ENCODE results near the gene CCDC192.

Gene CCDC192

GRCh38 chr5:127884416-127884815 is 181.2 kb downstream of the CCDC192 start:
- no peak for DNase-seq (ENCODE audit: low spot score)

GRCh38 chr5:127885176-127885575 is 182.0 kb downstream of the CCDC192 start:
- DNase-seq (ENCODE audit: low spot score), result no peak

DNA sequence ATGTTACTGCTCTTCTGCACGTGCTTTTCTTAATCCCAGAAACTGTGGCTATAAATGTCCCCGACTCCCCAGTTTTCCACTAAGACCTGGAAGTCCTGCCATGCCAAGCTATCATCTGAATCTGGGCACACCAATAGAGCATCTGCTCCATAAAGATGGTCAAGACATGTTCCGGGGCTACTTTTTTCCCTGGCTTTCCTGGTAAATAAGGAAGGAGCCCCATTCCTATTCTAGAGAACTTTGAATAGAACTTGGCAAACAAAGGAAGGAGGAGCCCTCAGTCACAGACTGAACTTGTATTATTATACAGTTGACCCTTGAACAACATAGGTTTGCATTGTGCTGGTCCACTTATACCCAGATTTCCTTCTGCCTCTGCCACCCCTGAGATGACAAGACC is 182.9 kb downstream of the CCDC192 start:
- no peak for DNase-seq (ENCODE audit: low spot score)

DNA sequence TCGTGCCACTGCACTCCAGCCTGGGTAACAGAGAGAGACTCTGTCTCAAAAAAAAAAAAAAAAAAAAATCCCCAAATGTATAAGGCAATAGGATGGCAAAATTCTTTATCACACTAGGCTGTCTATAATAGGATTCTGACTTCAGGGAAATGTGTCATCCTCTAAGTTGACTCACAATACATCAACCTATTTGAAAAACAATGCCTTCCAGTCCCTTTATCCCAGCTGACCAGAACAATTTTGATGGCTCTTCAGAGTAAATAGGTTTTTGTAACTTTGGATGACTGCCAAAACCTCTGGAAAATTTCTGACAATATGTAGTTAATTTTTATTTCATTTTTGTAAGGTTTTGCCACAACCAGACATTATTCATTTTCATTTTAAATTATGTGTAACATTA is 184.1 kb downstream of the CCDC192 start:
- no peak for DNase-seq (ENCODE audit: low spot score)

DNA sequence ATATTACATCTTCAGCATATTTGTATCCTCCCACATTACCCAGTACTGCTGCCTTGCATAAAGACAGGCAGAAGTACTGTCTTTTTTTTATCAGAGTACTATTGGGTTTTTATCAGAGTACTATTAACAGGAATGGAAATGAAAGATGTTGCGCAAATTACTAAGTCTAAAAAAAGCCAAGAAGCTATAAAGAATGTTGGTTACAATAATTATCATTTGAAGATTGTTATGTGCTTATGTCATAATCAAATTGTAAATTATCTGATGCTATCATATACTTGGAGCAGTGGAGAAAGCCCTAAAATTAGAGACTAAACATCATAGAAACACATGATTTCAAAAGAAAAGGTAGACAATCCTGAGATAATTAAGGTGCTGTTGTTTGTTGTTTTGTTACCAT is 188.8 kb downstream of the CCDC192 start:
- no peak for DNase-seq (ENCODE audit: low spot score)

GRCh38 chr5:127892467-127893207 is 189.4 kb downstream of the CCDC192 start:
- no peak for DNase-seq (ENCODE audit: low spot score)

DNA sequence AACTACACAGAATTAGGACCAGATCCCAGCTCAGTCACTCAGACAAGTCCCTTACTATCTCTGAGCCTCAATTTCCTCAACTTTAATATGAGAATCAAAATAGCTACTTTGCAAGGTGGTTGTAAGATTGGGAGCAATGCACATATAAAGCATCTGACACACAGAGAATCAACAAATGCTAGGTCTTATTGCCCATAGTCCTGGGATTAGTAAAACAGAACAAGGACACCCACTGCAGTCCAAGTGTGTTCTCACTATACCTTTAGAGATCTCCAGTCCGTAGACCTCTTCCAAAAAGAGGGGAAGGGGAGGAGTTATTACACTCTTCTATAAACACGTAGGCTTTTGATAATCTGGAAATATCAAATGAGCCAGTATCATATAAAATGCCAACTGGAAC is 190.0 kb downstream of the CCDC192 start:
- DNase-seq (ENCODE audit: low spot score), result no peak

DNA sequence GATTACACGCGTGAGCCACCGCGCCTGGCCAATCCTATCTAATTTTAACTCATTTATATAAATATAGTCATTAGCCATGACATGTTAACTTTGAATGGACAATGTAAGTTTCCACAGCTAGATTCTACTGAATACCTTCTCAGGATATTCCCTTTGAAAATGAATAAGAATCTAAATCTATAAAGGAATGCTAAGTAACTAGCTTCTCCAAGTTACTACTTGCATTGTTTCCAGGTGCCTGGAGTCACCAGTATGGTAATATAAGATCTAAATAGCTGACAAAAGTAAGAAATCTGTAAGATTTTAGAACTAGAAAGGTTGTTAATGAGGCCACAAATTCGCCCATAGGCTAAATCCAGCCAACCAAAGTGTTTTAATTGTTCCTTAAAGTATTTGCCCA is 191.3 kb downstream of the CCDC192 start:
- no peak for DNase-seq (ENCODE audit: low spot score)

- DNase-seq (ENCODE audit: low spot score), result no peak
Observed at GRCh38 chr5:127898551-127899213, 195.5 kb downstream of the CCDC192 start.

- DNase-seq (ENCODE audit: low spot score), result no peak
Observed at GRCh38 chr5:127899214-127899610, 196.0 kb downstream of the CCDC192 start.

DNA sequence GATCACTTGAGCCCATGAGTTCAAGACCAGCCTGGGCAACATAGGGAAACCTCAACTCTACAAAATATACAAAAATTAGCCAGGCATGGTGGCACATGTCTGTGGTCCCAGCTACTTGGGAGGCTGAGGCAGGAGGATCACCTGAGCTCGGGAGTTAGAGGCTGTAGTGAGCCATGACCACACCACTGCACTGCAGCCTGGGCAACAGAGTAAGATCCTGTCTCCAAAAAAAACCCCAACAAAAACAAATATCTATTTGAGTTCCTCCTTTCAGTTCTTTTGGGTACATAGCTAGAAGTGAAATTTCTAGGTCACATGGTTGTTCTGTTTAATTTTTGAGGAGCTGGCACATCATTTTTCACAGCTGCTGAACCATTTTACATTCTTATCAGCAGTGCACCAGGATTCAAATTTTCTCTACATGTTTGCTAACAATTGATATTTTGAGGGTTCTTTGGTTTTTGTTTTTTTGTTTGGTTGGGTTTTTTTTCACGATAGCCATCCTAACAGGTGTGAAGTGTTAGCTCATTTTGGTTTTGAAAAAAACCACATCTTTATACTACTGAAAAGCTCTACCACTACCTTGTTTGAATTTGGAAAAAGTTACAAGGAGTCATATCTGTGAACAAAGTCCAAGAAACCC is 203.5 kb downstream of the CCDC192 start:
- DNase-seq (ENCODE audit: low spot score), result no peak

DNA sequence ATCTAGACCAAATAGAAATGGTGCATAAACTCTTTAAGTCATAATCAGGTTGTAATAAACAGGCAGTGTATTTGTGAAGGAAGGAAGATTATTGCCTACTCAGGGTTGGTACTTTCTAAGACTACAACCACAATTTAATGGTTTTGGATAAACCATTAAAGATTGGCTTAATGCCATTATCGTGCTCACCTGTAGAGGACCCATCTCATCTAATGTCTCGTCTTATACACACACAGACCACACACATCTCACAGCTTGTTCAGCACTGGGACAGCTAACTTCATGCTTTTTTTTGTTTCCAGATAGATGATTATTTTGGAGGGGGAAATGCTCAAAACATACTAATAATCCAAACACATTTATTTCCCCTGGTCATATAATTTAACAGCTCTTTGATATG is 204.7 kb downstream of the CCDC192 start:
- DNase-seq (ENCODE audit: low spot score), result peak; percentile 9

DNA sequence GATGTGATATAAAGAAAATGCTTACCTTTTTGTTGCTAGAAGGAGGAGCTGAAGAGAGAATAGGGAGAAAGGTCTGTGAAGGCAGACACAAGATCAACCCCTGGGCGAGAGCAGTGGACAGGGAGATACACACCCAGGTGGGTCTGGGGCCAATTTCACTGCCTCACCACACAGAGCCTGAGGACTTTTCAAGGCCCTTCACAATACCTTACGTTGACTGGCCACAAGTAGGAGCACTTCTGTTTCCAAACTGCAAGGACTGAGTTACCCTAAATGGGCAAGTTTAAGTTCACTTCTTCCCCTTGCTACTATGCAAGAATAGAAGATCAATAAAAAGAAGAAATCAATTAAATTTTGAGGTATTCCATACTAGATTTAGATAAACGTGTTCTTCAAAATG is 205.9 kb downstream of the CCDC192 start:
- DNase-seq (ENCODE audit: low spot score), result peak; percentile 63

DNA sequence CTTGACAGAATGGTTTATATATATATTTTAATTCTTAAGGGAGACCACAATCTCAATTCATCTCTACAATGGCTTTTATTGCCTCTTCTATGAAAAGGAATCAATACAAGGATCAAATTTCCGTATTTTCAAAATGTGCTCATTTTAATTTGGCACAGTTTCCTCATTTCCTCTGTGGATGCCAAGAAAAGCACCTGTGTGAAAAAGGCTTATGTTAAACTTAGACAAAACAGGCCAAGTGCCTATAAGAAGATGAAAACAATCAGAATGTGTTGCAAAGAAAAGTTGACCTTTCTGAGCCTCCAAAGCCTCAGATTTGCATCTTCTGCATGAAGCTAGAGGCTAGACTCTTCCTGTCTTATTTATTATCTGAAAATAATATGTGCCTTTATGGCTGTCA is 206.6 kb downstream of the CCDC192 start:
- no peak for DNase-seq (ENCODE audit: low spot score)

GRCh38 chr5:127910307-127910956 is 207.2 kb downstream of the CCDC192 start:
- no peak for DNase-seq (ENCODE audit: low spot score)

GRCh38 chr5:127911619-127912018 is 208.4 kb downstream of the CCDC192 start:
- DNase-seq (ENCODE audit: low spot score), result no peak

DNA sequence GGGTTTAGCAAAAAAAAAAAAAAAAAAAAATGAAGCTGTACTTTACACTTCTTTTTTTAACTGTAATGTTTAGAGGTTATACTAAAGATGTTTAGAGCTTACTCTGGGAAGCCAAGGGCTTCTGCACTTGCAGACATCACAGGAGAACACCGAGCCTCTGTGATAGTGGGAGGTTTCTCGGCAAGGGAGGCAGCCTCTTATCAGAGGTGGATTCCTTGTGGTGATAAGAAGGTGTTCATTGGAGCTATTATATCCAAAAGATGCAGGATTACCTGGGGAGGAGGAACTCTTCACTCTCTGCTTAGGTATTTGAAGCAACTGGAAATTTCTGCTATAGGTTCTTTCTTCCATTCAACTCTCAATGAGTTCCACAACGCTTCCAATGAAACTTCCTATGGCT is 209.2 kb downstream of the CCDC192 start:
- no peak for DNase-seq (ENCODE audit: low spot score)

DNA sequence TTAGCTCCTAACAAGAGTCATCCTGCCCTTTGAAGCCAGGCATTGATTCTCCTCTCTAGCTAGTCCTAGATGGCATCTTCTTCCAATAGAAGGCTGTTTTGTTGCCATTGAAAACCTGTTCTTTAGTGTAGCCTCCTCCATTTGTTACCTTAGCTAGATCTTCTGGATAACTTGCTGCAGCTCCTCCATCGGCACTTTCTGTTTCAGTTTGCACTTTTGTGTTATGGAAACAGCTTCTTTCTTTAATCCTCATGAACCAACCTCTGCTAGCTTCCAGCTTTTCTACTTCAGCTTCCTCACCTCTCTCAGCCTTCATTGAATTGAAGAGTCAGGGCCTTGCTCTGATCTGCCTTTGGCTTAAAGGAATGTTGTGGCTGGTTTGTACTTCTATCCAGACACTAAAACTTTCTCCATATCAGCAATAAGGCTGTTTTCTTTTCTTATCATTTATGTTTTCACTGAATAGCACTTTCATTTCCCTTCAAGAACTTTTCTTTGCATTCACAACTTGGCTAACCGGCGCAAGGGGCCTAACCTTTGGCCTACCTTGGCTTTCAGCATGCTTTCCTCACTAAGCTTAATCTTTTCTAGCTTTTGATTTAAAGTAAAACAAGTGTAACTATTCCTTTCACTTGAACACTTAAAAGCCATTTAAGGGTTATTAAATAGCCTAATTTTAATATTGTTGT is 213.8 kb downstream of the CCDC192 start:
- no peak for DNase-seq (ENCODE audit: low spot score)

GRCh38 chr5:127919006-127919796 is 216.0 kb downstream of the CCDC192 start:
- DNase-seq (ENCODE audit: low spot score), result no peak

GRCh38 chr5:127919818-127920217 is 216.6 kb downstream of the CCDC192 start:
- no peak for DNase-seq (ENCODE audit: low spot score)

GRCh38 chr5:127920936-127921335 is 217.7 kb downstream of the CCDC192 start:
- DNase-seq (ENCODE audit: low spot score), result no peak
